ENCODE data around the gene MINK1.
"Not testable (repeated sequence)": the region's sequence is repeated elsewhere in the genome, so short reads cannot be mapped to it uniquely, and the experiment has no call there.

The MINK1 gene

GRCh38 chr17:4849011-4849536, 15.9 kb downstream of the MINK1 start:
- no peak for DNase-seq

GRCh38 chr17:4850246-4850645, 17.1 kb downstream of the MINK1 start:
- DNase-seq, result no peak

- DNase-seq, result no peak
Observed at GRCh38 chr17:4851084-4851483, 17.9 kb downstream of the MINK1 start.

- peak; percentile 23 for DNase-seq
Observed at GRCh38 chr17:4852567-4853207, 19.5 kb downstream of the MINK1 start.

DNA sequence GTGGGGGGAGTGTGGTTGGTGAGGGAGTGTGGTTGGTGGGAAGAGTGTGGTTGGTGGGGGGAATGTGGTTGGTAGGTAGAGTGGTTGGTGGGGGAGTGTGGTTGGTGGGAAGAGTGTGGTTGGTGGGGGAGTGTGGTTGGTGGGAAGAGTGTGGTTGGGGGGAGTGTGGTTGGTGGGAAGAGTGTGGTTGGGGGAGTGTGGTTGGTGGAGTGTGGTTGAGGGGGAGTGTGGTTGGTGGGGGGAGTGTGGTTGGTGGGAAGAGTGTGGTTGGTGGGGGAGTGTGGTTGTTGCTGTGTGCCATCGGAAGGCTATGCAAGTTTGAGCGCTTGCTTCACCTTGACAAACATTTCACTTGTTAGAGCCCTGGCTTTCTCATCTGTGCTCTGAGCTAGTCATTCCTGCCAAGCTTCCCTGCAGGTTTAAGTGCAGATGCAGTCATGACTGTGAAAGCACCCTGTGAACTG, 20.1 kb downstream of the MINK1 start:
- no peak for DNase-seq

- no peak for DNase-seq
Observed at GRCh38 chr17:4854111-4854681, 21.1 kb downstream of the MINK1 start.

GRCh38 chr17:4856271-4856936, 23.3 kb downstream of the MINK1 start:
- DNase-seq, result no peak

GRCh38 chr17:4856937-4857314, 23.8 kb downstream of the MINK1 start:
- no peak for DNase-seq

- DNase-seq, result not testable (repeated sequence)
Observed at GRCh38 chr17:4857347-4857746, 24.2 kb downstream of the MINK1 start.

DNA sequence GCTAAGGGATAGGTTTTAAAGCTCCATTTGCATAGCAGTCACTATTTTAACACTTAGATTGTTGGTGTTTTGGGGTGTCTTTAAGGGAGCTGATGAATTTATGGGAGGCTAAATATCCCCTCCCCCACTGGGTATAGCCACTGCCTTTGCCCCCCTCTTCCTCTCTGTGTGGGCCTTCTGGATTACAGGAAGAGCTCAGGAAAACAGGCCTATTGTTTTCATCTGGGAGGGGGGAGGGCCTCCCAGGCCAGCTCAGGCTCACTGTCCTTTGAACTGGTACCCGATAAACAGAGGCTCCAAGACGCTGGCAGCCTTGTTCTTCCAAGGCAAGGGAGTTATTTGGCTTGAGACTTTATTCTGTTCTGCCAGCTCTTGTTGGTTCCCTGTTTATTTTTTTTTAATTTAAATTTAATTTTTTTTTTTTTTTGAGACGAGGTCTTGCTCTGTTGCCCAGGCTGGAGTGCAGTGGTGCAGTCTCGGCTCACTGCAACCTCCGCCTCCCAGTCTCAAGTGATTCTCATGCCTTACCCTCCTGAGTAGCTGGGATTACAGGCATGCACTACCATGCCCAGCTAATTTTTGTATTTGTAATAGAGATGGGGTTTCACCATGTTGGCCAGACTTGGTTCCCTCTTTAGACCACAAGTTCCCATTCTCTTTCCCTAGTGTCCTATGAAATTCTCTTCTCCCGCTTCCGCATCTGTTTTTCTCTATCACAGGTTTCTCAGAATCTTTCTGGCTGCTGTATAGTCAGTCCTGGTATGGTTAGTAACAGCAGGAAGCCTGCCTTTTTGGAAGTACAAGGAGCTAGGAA, 25.1 kb downstream of the MINK1 start:
- DNase-seq, result no peak

GRCh38 chr17:4858882-4859260, 25.7 kb downstream of the MINK1 start:
- no peak for DNase-seq

DNA sequence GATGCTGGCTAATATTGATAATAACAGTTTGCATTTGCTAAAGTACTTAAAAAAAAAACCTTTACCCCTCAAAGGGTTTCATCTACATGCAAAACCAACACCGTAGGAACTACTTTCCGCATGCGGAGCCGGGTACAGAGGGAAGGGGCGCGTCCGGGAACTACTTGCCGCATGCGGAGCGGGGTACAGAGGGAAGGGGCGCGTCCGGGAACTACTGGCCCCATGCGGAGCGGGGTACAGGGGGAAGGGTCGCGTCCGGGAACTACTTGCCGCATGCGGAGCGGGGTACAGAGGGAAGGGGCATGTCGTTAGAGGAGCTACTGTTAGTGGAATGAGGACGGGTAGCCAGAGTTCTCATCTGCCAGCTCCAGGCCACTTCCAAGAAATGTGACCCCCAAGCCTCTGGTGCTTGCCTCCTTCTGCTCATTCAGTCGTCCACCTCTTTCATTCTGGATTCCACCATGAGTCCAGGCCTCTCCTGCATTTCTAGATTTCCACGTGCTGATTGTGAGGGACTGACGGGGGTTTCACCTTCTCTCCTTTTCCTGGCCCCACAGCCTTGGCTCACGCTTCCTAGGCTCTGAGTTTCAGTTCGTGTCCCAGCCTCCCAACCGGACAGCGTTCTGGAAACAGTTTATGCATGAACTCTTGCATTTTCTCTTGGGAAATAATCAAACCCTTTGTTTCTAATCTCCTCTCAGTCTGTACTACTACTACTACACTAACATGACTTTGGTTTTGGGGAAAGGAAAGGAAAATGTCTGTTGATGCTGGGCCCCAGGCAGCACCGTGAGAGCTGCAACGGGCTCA, 26.9 kb downstream of the MINK1 start:
- no peak for DNase-seq

- DNase-seq, result no peak
Observed at GRCh38 chr17:4860651-4861050, 27.5 kb downstream of the MINK1 start.

DNA sequence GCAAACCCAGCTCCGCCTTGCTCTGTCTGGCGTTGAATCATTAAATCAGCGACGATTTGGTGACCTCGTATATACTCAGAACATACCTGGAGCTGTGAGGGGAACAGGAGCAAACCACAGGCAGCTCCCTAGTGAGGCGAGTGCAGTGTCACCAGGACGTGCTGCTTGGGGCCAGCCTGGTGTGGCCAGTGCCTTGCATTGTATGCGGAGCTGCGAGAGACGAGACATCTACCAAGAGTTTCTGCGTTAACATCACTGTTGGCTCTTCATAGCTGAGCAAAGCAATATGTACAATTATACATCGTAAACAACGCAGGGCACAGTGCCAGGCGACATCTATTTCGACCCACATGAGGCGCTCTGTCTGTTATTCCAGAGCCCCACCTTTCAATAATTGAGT, 27.9 kb downstream of the MINK1 start:
- no peak for DNase-seq

- no peak for DNase-seq
Observed at GRCh38 chr17:4862720-4863119, 29.6 kb downstream of the MINK1 start.

DNA sequence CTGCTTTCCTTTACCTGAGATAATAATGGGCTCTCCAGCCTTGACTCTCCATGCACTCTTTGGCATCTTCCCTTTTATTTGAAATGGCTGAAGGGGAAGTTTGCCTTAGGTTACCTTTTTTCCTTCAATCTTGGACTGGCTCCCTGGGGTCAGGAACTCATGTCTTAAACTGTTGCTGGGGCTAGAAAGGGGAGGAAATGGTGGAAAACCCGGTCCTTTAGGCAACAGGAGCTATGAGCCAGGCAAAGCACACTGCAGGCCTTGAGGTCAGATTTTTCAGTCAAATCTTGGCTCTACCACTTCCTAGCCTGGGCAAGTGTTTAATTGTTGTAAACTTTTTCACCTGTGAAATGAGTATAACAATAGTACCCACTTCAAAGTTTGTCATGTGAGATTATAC, 30.2 kb downstream of the MINK1 start:
- no peak for DNase-seq

- DNase-seq, result not testable (repeated sequence)
Observed at GRCh38 chr17:4867535-4867934, 34.4 kb downstream of the MINK1 start.

DNA sequence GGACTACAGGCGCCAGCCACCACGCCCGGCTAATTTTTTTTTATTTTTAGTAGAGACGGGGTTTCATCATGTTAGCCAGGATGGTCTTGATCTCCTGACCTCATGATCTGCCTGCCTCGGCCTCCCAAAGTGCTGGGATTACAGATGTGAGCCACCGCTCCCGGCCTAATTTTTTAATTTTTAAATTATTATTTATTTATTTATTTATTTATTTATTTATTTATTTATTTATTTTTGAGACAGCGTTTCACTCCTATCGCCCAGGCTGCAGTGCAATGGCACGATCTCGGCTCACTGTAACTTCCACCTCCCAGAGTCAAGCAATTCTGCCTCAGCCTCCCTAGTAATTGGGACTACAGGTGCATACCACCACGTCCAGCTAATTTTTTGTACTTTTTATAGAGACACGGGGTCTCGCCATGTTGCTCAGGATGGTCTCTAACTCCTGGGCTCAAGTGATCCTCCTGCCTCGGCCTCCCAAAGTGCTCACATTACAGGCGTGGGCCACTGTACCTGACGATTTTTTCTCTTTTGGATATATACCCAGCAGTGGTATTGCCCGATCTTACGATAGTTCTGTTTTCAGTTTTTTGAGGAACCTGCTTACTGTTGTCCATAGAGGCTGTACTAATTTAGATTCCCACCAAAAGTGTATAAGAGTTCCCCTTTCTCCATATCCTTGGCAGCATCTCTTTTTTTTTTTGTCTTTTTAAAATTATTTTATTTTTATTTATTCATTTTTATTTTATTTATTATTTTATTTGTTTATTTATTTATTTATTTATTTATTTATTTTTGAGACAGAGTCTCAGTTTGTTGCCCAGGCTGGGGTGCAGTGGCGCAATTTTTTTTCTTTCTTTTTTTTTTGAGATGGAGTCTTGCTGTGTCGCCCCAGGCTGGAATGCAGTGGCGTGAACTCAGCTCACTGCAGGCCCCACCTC, 36.2 kb downstream of the MINK1 start:
- not testable (repeated sequence) for DNase-seq

DNA sequence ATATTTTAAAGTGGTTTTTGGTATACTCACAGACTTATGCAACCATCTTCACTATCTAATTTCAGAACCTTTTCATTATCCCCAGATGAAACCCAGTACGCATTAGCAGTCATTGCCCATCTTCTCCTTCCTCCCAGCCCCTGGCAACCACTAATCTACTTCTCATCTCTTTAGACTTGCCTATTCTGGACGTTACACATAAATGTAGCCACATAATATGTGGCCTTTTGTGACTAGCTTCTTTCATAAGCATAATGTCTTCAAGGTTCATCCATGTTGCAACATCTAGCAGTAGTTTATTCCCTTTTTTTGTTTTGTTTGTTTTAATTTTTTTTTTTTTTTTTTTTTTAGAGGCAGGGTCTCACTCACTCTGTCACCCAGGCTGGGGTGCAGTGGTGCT, 37.7 kb downstream of the MINK1 start:
- DNase-seq, result no peak

DNA sequence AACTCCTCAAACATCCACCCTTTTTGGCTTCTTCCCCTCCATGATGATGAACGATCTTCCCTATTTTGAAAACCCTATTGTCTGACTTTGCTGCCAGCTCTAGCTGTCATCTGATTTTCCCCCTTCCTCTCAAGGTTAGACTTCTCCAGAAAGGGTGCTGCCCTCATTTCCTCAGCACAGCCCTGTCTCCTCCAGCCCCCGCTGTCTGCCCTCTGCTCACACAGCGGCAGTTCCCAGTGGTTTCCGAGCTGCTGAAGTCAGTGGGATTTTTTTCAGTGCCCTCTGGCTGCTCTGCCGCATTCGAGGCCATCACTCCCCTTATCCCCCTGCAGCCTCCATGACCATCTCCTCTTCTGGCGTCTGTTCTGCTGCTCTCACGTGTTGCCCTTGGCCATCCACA, 39.6 kb downstream of the MINK1 start:
- no peak for DNase-seq

DNA sequence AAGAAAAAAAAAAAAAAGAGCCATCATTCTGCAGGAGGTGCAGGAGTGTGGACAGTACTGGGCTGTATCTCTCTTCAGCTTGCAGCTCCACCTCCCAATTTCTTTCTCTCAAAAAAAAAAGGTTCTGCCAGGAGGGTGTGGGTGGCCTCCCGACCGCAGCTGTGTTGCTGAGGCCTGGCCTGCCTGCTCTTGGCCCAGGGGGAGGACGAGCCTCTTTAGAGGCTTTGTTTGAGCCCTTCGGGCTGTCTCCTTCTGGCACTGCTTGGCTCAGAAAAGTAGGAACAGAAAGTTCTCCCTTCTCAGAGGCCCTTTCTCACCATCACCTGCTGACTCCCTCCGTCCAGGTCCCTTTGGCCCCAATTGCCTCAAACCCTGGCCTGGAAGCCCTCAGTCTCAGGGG, 43.9 kb downstream of the MINK1 start:
- DNase-seq, result no peak
